Activated T-helper 2 cell treated with anti-CD3 and anti-CD28 coated beads, Interferon-gamma antibody, Interleukin-2, Interleukin-4, amounts not matched to agents 10 μg/mL and 5 μg/mL and 100 μg/mL, durations not matched to agents 14 hours and 24 hours and 36 hours (primary cell): ENCODE measurements around the gene NANOS3. TPM values are rescaled to one million over a fixed set of nuclear protein-coding genes. Genes with fewer than 3 reads are reported as not detected.
"Not testable (repeated sequence)": the region's sequence is repeated elsewhere in the genome, so short reads cannot be mapped to it uniquely, and the experiment has no call there.

Experiments
- DNase-seq: peaks from one replicate; pipeline ENCODE4 v3.0.0; 2021; ENCODE audit warnings: low spot score
- H3K27ac Mint-ChIP-seq: one replicate; pipeline ENCODE4 v1.8.0; 2021; ENCODE audit warnings: mixed read lengths
- H3K27me3 Mint-ChIP-seq: one replicate; pipeline ENCODE4 v1.8.0; 2021; ENCODE audit warnings: low read depth, mixed read lengths
- H3K36me3 Mint-ChIP-seq: one replicate; pipeline ENCODE4 v1.8.0; 2021; ENCODE audit warnings: low read depth, mixed read lengths
- H3K4me1 Mint-ChIP-seq: one replicate; pipeline ENCODE4 v1.8.0; 2021; ENCODE audit warnings: low read depth, mixed read lengths
- H3K4me3 Mint-ChIP-seq: one replicate; pipeline ENCODE4 v1.8.0; 2021; ENCODE audit warnings: low read depth, mild to moderate bottlenecking, moderate library complexity, mixed read lengths
- H3K9me3 Mint-ChIP-seq: one replicate; pipeline ENCODE4 v1.8.0; 2021; ENCODE audit warnings: mixed read lengths
- intact Hi-C: fragments of 100-400 bp; cut with micrococcal nuclease; formaldehyde crosslinking; loops from one replicate; pipeline ENCODE4 v1.15.1; 2023
- total RNA-seq: library from RNA; stranded (reverse); gene quantifications from 2 replicates; pipeline ENCODE4 v1.2.3, GENCODE V29; 2022

The NANOS3 gene
- total RNA-seq, 1 donor from 2014 or later = 1.8 TPM

DNA sequence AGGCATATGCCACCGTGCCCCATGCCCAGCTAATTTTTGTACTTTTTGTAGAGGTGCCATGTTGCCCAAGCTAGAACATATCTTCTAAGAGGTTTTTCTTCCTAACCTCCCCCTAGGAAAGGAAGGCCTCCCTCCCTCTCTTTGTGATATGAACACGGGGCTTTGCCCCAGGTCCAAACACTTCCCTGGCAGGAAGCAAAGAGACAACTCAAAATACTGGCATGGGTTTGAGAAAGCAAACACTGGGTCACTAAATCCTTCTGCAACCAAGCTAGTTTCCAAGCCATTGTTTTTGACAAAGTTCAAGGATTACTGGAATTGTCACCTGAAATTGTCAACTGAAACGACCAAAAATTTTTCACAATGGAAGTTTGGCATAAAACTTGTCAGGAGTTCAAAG is 37.8 kb downstream of the NANOS3 start:
- H3K27ac Mint-ChIP-seq = no peak overlapping the region
- no peak overlapping the region for H3K4me3 Mint-ChIP-seq
- intact Hi-C loops = no loop called here
- no peaks in the 10 kb centered on the region for H3K9me3 Mint-ChIP-seq
- no peak for DNase-seq
- H3K4me1 Mint-ChIP-seq = no peaks in the 10 kb centered on the region
- peaks cover 35% of the 10 kb centered on the region for H3K36me3 Mint-ChIP-seq
- no peaks in the 10 kb centered on the region for H3K27me3 Mint-ChIP-seq

DNA sequence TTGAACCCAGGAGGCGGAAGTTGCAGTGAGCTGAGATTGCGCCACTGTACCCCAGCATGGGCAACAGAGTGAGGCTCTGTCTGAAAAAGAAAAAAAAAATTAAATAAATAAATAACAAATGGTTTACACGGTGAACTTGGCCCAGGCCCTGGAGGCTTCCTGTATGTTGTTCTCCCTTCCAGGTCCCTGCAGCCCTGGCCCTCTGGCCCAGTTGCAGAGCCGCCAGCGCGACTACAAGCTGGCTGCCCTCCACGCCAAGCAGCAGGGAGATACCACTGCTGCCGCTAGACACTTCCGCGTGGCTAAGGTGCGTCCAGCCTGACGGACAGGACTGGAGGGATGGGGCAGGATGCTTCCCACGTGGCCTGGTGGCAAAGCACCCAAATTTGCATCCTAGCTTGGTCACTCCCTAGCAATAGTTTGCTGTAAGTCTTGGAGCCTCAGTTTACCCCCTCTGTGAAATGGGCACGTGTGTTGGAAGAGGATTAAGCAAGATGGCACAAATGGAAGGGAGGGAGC is 41.0 kb downstream of the NANOS3 start:
- Mint-ChIP-seq H3K9me3 (peaks cover 10% of the 10 kb centered on the region), H3K27me3 (no peaks in the 10 kb centered on the region), H3K4me3 (no peak overlapping the region), H3K27ac (no peak overlapping the region), H3K4me1 (no peaks in the 10 kb centered on the region), H3K36me3 (peaks cover 53% of the 10 kb centered on the region)
- intact Hi-C loops = no loop called here
- DNase-seq = no peak

DNA sequence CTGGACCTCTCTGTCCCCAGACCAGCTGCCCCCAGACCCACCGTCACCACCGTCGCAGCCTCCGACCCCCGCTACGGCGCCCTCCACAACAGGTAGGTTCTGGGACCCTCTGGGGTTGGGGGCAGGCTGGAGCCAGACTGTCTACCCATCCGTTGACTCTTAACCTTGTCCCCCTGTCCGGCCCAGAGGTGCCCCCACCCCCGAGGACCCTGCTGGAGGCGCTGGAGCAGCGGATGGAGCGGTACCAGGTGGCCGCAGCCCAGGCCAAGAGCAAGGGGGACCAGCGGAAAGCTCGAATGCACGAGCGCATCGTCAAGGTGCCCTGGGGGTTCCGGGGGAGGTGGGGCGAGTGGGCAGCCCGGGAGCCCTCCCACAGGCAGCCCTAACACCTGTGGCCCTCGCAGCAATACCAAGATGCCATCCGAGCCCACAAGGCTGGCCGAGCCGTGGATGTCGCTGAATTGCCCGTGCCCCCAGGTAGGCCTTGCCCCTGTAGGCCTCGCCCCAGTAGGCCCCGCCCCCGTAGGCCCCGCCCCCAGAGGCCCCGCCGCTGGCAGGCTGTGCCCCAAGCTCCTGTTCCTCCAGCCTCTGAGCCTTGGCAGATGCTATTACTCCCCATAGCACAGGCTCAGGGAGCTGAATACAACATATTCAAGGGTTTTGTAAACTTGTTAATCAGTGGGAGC is 41.9 kb downstream of the NANOS3 start:
- DNase-seq = no peak
- no peaks in the 10 kb centered on the region for H3K4me1 Mint-ChIP-seq
- H3K36me3 Mint-ChIP-seq = peaks cover 58% of the 10 kb centered on the region
- H3K4me3 Mint-ChIP-seq = no peak overlapping the region
- no peaks in the 10 kb centered on the region for H3K27me3 Mint-ChIP-seq
- intact Hi-C loops = no loop called here
- no peak overlapping the region for H3K27ac Mint-ChIP-seq
- peaks cover 10% of the 10 kb centered on the region for H3K9me3 Mint-ChIP-seq

DNA sequence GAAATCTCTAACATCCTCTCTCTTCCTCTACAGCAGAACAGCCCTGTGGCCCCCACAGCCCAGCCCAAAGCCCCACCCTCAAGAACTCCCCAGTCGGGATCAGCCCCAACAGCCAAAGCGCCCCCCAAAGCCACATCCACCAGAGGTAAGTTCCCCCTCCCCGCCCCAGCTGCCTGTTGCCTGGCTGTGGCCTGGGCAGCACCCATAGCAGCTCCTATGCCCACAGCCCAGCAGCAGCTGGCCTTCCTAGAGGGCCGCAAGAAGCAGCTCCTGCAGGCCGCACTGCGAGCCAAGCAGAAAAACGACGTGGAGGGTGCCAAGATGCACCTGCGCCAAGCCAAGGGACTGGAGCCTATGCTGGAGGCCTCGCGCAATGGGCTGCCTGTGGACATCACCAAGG is 43.6 kb downstream of the NANOS3 start:
- Mint-ChIP-seq H3K36me3 (peaks cover 60% of the 10 kb centered on the region), H3K27ac (no peak overlapping the region)
- intact Hi-C loops = no loop called here

DNA sequence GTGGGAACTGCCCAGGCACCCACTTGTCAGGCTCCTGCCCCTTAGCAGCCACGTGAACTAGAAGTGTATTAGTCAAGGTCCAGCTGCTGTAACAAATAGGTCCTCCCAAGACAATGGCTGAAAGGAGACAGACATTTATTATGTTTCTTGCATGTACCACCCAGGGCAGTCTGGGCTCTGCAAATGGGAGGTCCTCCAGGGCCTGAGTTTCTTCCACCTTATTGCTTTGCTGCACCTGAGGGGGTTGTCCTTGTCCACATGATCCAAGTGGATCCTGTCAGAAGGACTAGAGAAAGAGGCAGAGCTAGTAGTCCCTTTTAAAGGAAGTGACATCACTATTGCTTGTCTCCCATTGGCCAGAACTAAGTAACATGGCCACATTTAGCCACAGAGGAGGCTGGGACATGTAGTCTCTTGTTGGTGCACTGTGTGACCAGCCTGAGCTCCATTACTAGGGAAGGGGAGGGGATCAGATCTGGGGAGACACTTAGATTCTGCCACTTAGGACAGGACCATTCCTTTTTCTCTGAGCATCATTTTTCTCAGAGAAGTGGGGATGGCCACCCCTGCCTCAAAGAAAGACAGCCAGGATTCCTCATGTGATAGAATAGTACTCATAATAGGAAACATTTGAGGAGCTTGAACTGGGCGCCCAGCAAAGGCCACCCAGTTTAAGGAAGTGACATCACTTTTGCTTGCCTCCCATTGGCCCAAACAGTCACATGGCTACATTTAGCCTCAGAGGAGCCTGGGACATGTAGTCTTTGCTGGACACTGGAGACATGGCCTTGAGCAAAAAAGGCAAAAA is 44.2 kb downstream of the NANOS3 start:
- Mint-ChIP-seq H3K27me3 (no peaks in the 10 kb centered on the region), H3K27ac (peak overlapping the region; percentile 58), H3K4me1 (no peaks in the 10 kb centered on the region), H3K9me3 (peaks cover 10% of the 10 kb centered on the region), H3K36me3 (peaks cover 57% of the 10 kb centered on the region), H3K4me3 (no peak overlapping the region)
- no peak for DNase-seq
- intact Hi-C loops = no loop called here

More for the DNA sequence above, 43.6 kb downstream of the NANOS3 start:
- no peaks in the 10 kb centered on the region for H3K27me3 Mint-ChIP-seq
- no peak overlapping the region for H3K4me3 Mint-ChIP-seq
- no peaks in the 10 kb centered on the region for H3K4me1 Mint-ChIP-seq
- DNase-seq = no peak
- H3K9me3 Mint-ChIP-seq = peaks cover 10% of the 10 kb centered on the region

DNA sequence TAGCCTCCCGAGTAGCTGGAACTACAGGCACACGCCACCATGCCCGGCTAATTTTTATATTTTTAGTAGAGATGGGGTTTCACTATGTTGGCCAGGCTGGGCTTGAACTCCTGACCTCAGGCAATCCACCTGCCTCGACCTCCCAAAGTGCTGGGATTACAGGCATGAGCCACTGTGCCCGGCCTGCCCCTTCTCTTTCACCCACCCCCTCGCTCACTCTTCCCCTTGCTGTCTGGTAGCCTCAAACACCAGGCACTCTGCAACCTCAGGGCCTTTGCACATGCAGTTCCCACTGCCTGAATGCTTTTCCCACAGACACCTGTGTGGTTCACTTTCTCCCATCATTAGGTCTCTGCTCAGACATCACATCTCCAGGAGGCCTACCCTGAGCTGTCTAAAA is 45.2 kb downstream of the NANOS3 start:
- DNase-seq, H3K27me3 Mint-ChIP-seq, H3K4me3 Mint-ChIP-seq, intact Hi-C loops, H3K27ac Mint-ChIP-seq, H3K4me1 Mint-ChIP-seq: not testable (repeated sequence)
- H3K36me3 Mint-ChIP-seq = peaks cover 63% of the 10 kb centered on the region
- H3K9me3 Mint-ChIP-seq = peaks cover 10% of the 10 kb centered on the region

DNA sequence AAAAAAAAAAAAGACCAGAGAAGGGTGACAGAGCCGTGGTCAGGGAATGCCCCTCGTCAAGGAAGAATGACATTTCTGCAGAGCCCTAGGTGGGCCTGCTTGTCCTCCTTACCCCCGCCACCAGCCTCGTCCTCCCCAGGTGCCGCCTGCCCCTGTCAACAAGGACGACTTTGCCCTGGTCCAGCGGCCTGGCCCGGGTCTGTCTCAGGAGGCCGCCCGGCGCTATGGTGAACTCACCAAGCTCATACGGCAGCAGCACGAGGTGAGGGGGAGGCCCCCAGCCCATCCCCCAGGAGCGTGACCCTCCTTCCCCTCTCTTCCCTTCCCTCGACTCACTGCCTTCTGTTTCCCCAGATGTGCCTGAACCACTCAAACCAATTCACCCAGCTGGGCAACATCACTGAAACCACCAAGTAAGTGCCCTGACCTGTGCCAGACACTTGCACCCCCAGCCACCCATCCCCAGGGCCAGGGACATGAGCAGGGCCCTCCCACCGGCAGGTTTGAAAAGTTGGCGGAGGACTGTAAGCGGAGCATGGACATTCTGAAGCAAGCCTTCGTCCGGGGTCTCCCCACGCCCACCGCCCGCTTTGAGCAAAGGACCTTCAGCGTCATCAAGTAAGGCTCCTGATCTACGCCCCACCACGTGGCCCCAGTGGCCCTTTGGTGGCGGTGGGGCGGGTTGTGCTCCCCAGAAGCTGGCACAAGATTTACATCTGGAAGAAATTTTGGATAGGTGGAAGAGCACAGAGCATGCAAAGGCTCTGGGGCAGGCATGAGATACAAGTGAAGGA is 46.5 kb downstream of the NANOS3 start:
- no peaks in the 10 kb centered on the region for H3K27me3 Mint-ChIP-seq
- no peaks in the 10 kb centered on the region for H3K4me1 Mint-ChIP-seq
- peaks cover 67% of the 10 kb centered on the region for H3K36me3 Mint-ChIP-seq
- DNase-seq = no peak
- intact Hi-C loops = no loop called here
- H3K27ac Mint-ChIP-seq = no peak overlapping the region
- H3K4me3 Mint-ChIP-seq = no peak overlapping the region
- peaks cover 10% of the 10 kb centered on the region for H3K9me3 Mint-ChIP-seq

DNA sequence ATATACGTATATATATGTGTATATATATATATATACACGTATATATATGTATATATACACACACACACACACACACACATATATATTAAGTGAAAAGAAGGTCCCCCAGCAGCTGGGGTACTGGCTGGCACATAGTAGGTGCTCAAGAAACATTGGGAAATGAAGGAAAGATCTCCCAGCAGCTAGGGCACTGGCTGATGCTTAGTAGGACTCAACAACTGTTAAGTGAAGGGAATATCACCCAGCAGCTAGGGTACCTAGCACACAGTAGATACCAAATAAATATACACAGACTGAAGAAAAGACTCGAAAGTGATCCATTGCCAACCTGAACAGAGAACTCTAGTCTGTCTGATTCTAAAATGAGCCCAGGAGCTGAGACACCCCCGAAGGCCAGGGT is 49.1 kb downstream of the NANOS3 start:
- H3K27ac Mint-ChIP-seq = no peak overlapping the region

DNA sequence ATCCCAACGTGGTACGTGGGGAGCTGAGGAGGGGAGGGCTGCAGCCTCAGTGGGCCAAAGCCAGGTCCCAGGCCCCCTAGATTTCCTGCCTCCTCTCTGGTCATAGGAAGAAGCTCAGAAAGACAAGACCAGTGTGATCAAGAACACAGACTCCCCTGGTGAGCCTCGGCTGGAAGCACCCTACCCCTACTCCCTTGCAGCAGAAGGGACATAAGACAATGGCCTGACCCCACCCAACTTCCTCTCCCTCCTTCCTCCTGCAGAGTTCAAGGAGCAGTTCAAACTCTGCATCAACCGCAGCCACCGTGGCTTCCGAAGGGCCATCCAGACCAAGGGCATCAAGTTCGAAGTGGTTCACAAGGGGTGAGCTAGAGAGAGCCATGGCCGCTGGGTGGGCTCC is 49.8 kb downstream of the NANOS3 start:
- H3K9me3 Mint-ChIP-seq = no peaks in the 10 kb centered on the region
- H3K27me3 Mint-ChIP-seq = no peaks in the 10 kb centered on the region
- DNase-seq = no peak
- peaks cover 43% of the 10 kb centered on the region for H3K36me3 Mint-ChIP-seq
- intact Hi-C loops = no loop called here
- no peak overlapping the region for H3K27ac Mint-ChIP-seq
- H3K4me1 Mint-ChIP-seq = no peaks in the 10 kb centered on the region
- H3K4me3 Mint-ChIP-seq = no peak overlapping the region

More for the DNA sequence above, 49.1 kb downstream of the NANOS3 start:
- intact Hi-C loops = no loop called here
- Mint-ChIP-seq H3K9me3 (peaks cover 3% of the 10 kb centered on the region), H3K27me3 (no peaks in the 10 kb centered on the region), H3K4me3 (no peak overlapping the region), H3K4me1 (no peaks in the 10 kb centered on the region), H3K36me3 (peaks cover 50% of the 10 kb centered on the region)
- no peak for DNase-seq

DNA sequence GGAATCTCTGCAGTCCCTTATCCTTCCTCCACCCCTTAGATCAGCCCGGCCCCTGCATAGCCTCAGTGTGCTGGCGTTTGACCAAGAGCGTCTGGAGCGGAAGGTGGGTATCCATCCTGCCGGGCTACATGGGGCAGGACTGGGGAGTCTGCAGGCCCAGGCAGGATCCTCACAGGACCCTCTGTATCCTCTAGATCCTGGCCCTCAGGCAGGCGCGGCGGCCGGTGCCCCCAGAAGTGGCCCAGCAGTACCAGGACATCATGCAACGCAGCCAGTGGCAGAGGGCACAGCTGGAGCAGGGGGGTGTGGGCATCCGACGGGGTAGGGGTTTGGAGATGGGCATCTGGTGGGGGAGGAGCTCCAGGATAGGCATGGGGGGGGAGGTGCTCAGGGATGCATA is 52.4 kb downstream of the NANOS3 start:
- DNase-seq = no peak
- Mint-ChIP-seq H3K27ac (no peak overlapping the region), H3K4me1 (no peaks in the 10 kb centered on the region)

DNA sequence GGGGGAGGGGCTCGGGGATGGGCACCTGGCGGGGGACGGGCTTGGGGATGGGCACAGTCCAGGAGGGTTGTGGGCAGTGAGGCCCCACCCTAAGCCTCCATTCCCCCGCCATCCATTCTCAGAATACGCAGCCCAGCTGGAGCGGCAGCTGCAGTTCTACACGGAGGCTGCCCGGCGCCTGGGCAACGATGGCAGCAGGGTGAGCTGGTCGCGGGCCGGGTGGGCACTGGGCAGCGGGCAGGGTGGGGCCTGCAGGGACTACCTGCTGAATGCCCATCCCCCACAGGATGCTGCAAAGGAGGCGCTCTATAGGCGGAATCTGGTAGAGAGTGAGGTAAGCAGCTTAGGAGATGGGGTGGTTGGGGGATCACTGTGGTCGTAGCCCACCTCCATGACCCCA is 53.0 kb downstream of the NANOS3 start:
- peaks cover 17% of the 10 kb centered on the region for H3K36me3 Mint-ChIP-seq
- H3K4me3 Mint-ChIP-seq = no peak overlapping the region
- H3K27me3 Mint-ChIP-seq = no peaks in the 10 kb centered on the region
- DNase-seq = no peak
- intact Hi-C loops = no loop called here
- H3K9me3 Mint-ChIP-seq = no peaks in the 10 kb centered on the region
- no peaks in the 10 kb centered on the region for H3K4me1 Mint-ChIP-seq
- H3K27ac Mint-ChIP-seq = no peak overlapping the region

More for the DNA sequence above, 52.4 kb downstream of the NANOS3 start:
- H3K9me3 Mint-ChIP-seq = no peaks in the 10 kb centered on the region
- H3K4me3 Mint-ChIP-seq = no peak overlapping the region
- intact Hi-C loops = no loop called here
- H3K27me3 Mint-ChIP-seq = no peaks in the 10 kb centered on the region
- H3K36me3 Mint-ChIP-seq = peaks cover 21% of the 10 kb centered on the region
